T47D (cell line): ENCODE measurements around the gene KCTD19.

ENCODE experiments used
- DNase-seq, 2 experiments: peaks; one replicate each; pipeline versions ENCODE4 v3.0.0 to v3.0.0-alpha.2; 2011 to 2012; ENCODE audit warnings: low read depth in 1 of 2, low spot score in 1 of 2
- JUND ChIP-seq: IDR thresholded peaks from 2 replicates; pipeline ENCODE4 v1.6.1; 2012; ENCODE audit warnings: low read depth
- in situ Hi-C: cut with HindIII; loops from 2 replicates; pipeline ENCODE4 v1.10.0; 2016; ENCODE audit warnings: low sequenced_read_pairs, low pct_unique_long_range_greater_than_20kb

Gene KCTD19

DNA sequence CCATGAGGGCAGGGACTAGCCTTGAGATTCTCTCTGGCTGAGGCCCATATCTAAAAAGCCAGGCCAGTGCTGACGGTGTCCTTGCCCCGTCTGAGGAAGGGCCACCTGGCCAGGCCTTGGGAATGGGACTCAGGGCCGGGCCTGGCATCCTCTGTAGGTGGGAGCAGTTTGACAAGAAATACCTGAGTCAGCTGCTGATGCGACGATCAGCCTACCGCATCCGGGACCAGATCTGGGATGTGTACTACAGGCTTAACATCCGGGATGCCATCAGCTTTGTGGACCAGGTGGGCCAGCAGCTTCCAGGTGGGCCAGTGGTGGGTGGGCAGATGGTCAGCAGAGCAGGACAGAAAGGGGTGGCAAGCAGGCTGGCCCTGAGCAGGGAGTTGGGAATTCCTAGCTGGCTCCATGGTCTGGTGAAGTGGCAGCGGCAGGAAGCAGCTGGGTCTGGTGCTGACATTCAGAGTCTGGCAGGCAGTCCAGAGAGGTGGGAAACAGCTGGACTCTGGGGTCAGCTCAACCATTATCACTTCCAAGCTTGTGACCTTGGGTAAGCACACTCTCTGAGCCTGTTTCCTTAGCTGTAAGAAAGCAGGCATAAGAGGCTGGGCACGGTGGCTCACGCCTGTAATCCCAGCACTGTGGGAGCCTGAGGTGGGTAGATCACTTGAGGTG, 68.2 kb downstream of the KCTD19 start:
- TF ChIP-seq JUND = no peak
- DNase-seq = no peak
- in situ Hi-C loops = no loop called here

- TF ChIP-seq JUND = no peak
- in situ Hi-C loops = no loop called here
- no peak for DNase-seq
Observed at GRCh38 chr16:67257486-67258160, 68.9 kb downstream of the KCTD19 start.

GRCh38 chr16:67256701-67257230, 69.8 kb downstream of the KCTD19 start:
- in situ Hi-C loops = no loop called here
- TF ChIP-seq JUND = no peak

GRCh38 chr16:67255553-67256221, 70.9 kb downstream of the KCTD19 start:
- in situ Hi-C loops = no loop called here
- DNase-seq = no peak
- no peak for TF ChIP-seq JUND

More at GRCh38 chr16:67256701-67257230, 69.8 kb downstream of the KCTD19 start:
- no peak for DNase-seq

DNA sequence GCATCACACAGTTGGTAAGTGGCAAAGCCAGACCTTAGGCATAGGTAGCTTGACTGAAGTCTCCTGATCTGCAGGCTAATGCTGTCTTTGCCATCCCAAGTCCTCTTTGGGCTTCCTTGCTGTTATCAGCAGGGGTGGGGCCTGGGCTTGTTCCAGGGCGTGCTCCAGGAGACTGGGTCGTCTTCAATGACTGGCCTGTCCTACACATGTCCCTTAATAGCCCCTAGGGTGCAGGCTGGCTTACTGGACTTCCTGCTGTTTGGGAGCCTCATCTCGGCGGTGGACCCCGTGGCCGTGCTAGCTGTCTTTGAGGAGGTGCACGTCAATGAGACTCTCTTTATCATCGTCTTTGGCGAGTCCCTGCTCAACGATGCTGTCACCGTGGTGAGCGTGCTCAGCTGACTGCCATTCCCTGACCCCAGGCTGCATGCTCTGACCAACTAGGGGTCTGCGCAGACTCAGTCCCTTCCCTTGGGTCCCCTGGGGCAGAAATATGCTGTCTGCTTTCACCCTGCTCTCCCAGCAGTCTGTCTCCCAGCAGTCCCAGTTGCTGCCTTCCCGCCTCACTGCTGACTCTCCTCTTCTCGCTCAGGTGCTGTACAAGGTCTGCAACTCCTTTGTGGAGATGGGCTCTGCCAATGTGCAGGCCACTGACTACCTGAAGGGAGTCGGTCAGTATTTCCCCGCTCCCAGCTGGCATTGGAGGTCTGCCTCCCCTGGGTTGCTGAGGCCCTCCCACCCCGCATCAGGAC, 71.6 kb downstream of the KCTD19 start:
- no peak for DNase-seq
- no peak for TF ChIP-seq JUND
- in situ Hi-C loops = no loop called here

DNA sequence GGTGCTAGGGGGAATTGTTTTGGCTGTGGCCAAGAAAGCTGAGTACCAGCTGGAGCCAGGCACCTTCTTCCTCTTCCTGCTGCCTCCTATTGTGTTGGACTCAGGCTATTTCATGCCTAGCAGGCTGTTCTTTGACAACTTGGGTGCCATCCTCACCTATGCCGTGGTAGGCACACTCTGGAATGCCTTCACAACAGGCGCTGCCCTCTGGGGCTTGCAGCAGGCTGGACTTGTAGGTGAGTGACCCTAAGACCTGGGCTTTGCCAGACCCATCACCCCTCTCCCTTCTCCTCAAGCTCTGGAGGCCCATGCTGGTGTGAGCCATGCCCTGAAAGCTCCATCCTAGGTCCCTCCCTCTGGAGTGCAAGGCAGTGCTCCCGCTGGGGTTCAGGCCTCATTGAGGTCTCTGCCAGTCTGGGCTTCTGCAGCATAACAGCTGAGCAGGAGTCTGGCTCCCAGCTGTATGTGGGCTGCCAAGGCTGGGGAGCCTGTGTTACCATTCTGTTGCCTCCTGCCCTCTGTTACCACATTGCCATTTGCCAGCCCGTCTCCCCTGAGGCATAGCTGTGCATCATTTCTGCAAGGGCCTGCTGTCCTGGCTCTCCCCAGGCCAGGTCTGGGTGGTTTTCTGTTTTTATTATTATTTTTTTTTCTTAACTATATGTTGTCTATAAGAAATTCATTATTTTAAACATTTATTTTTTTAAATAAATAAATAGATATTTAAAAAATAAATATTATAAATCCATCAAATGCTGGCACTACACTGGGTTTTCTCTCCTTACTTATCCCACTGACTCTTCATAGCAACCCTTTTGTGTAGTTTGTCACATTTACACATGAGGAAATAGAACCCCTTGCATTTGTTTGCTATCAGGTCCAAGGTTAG, 73.7 kb downstream of the KCTD19 start:
- in situ Hi-C loops = no loop called here
- DNase-seq = no peak

GRCh38 chr16:67250045-67250327, 76.6 kb downstream of the KCTD19 start:
- in situ Hi-C loops = no loop called here
- DNase-seq = no peak
- TF ChIP-seq JUND = no peak

More for the DNA sequence above, 73.7 kb downstream of the KCTD19 start:
- TF ChIP-seq JUND = no peak

- DNase-seq = no peak
- no peak for TF ChIP-seq JUND
- in situ Hi-C loops = no loop called here
Observed at GRCh38 chr16:67249178-67250044, 77.1 kb downstream of the KCTD19 start.

DNA sequence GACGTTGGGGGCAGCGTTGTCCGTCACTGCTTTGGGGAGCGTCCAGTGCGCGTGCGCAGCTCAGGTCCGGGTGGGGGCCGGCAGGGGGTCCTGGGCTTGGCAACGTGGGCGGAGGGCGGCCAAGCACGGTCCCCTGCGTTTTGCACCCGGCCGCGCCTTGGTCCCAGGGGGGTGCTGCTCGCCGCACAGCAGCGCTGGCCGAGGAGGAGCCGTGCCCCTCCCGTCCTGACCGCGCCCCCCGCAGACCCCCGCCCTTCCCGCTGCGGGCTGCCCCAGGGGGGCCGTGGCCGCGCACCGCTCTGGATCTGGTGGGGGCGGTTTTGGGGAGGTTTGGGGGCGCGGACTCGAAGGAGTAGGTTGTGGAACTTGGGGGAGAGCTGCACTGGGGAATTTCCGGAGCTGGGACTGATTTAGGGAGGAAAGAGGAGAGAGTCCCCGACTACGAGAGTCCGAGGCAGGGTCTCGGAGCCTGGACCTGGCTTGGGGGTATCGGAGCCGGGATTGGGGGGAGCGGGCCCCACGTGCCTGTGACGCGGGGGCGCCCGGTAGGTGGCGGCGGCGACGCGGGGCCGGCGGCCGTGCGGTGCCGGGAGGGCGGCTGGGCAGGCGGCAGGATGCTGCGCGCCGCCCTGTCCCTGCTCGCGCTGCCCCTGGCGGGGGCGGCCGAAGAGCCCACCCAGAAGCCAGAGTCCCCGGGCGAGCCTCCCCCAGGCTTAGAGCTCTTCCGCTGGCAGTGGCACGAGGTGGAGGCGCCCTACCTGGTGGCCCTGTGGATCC, 78.0 kb downstream of the KCTD19 start, which contains the start of gene SLC9A5:
Gene SLC9A5, plus strand, starts transcription at position 579 of the 777 bp plus-strand sequence. Its CDS starts 36 bp downstream, at position 615.
- peak; percentile 29 to 46 for DNase-seq
- in situ Hi-C loops = no loop called here
- TF ChIP-seq JUND = no peak

DNA sequence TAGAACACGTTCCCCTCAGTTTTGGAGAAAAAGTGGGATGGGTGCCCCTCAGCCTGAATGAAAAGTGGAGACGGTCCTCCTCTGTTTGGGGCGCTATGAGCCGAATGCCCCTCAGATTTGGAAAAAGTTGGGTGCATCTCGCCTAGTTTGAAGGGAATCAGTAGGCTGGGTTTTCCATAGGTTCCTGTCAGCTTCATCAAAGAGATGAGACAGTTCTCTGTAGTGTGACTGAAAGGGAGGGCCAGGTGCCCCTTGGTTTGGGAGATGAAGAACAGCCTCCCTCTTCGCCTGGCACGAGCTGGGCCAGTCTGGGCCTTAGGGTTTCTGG, 78.5 kb downstream of the KCTD19 start:
- TF ChIP-seq JUND = no peak
- peak in 1 of 2 experiments; percentile 33 for DNase-seq
- in situ Hi-C loops = no loop called here
